ENCODE data around the gene SLCO4A1. TPM values are rescaled to one million over a fixed set of nuclear protein-coding genes. Genes with fewer than 3 reads are reported as not detected.

The SLCO4A1 gene
- polyA plus RNA-seq, 1 donor (not counting 4 experiments of a cell fraction or from before 2014, with no cell fraction given): 1.8 TPM

- Histone ChIP-seq H3K9me1 (ENCODE audit: control insufficient read depth, extremely low read depth, insufficient read depth, low read length) (no peaks in the 10 kb centered on the region), H3K4me3 (ENCODE audit: control insufficient read depth in 2 of 3, extremely low read depth in 1 of 3, insufficient read depth in 2 of 3, low read depth in 1 of 3, low read length in 3 of 3) (peak overlapping the region in 2 of 3 experiments; percentile 13 to 29), H3K27ac (ENCODE audit: control insufficient read depth, insufficient read depth, low read length) (no peak overlapping the region), H3K79me2 (ENCODE audit: control insufficient read depth, insufficient read depth, low read length) (peaks cover 3% of the 10 kb centered on the region), H4K20me1 (ENCODE audit: control insufficient read depth, extremely low read depth, insufficient read depth, low read length) (no peaks in the 10 kb centered on the region), H3K27me3 (ENCODE audit: control insufficient read depth, extremely low read depth, insufficient read depth, low read length) (peaks cover 54% of the 10 kb centered on the region), H3K4me1 (ENCODE audit: control insufficient read depth, extremely low read depth, insufficient read depth, low read length) (peaks cover 23% of the 10 kb centered on the region), H3K9ac (ENCODE audit: control insufficient read depth, extremely low read depth, insufficient read depth, low read length) (no peak overlapping the region), H3K36me3 (ENCODE audit: control insufficient read depth in 2 of 2, extremely low read depth in 1 of 2, insufficient read depth in 2 of 2, low read length in 2 of 2) (no peaks in the 10 kb centered on the region), H3K4me2 (ENCODE audit: control insufficient read depth, extremely low read depth, insufficient read depth, low read depth, low read length) (peak overlapping the region; percentile 56), H2AFZ (ENCODE audit: control insufficient read depth, low read length) (no peak overlapping the region), H3K9me3 (ENCODE audit: control insufficient read depth, low read depth, low read length) (no peaks in the 10 kb centered on the region)
- dilution Hi-C loops (cut with MboI; ENCODE audit: extremely low pct_ligation_motif_present, low sequenced_read_pairs): no loop called here
- DNase-seq (ENCODE audit: low read depth, low spot score) (no peak), FAIRE-seq (peak; percentile 63)
- no peak for TF ChIP-seq CTCF (optimal IDR thresholded peaks at IDR 0.05 in 1 of 3, IDR thresholded peaks at IDR 0.05 in 1 of 3, conservative IDR thresholded peaks at IDR 0.05 in 1 of 3; ENCODE audit: extremely low read depth in 1 of 3, insufficient read depth in 2 of 3, low read length in 3 of 3)
- no peak for TF ChIP-seq EZH2 (IDR thresholded peaks at IDR 0.05; ENCODE audit: low read length)
Observed at GRCh38 chr20:62710886-62711702, 68.8 kb downstream of the SLCO4A1 start.

GRCh38 chr20:62711703-62712101 lies 69.4 kb downstream of the SLCO4A1 start:
- dilution Hi-C loops (cut with MboI; ENCODE audit: extremely low pct_ligation_motif_present, low sequenced_read_pairs): no loop called here
- Histone ChIP-seq H3K79me2 (ENCODE audit: control insufficient read depth, insufficient read depth, low read length) (peaks cover 3% of the 10 kb centered on the region), H3K9ac (ENCODE audit: control insufficient read depth, extremely low read depth, insufficient read depth, low read length) (no peak overlapping the region), H3K27me3 (ENCODE audit: control insufficient read depth, extremely low read depth, insufficient read depth, low read length) (peaks cover 54% of the 10 kb centered on the region), H2AFZ (ENCODE audit: control insufficient read depth, low read length) (no peak overlapping the region), H3K27ac (ENCODE audit: control insufficient read depth, insufficient read depth, low read length) (no peak overlapping the region), H3K9me3 (ENCODE audit: control insufficient read depth, low read depth, low read length) (no peaks in the 10 kb centered on the region), H3K4me3 (ENCODE audit: control insufficient read depth in 2 of 3, extremely low read depth in 1 of 3, insufficient read depth in 2 of 3, low read depth in 1 of 3, low read length in 3 of 3) (no peak overlapping the region), H3K4me2 (ENCODE audit: control insufficient read depth, extremely low read depth, insufficient read depth, low read depth, low read length) (no peak overlapping the region), H4K20me1 (ENCODE audit: control insufficient read depth, extremely low read depth, insufficient read depth, low read length) (no peaks in the 10 kb centered on the region), H3K9me1 (ENCODE audit: control insufficient read depth, extremely low read depth, insufficient read depth, low read length) (no peaks in the 10 kb centered on the region), H3K36me3 (ENCODE audit: control insufficient read depth in 2 of 2, extremely low read depth in 1 of 2, insufficient read depth in 2 of 2, low read length in 2 of 2) (no peaks in the 10 kb centered on the region), H3K4me1 (ENCODE audit: control insufficient read depth, extremely low read depth, insufficient read depth, low read length) (peaks cover 20% of the 10 kb centered on the region)
- FAIRE-seq: no peak
- no peak for TF ChIP-seq EZH2 (IDR thresholded peaks at IDR 0.05; ENCODE audit: low read length)
- TF ChIP-seq CTCF (optimal IDR thresholded peaks at IDR 0.05 in 1 of 3, IDR thresholded peaks at IDR 0.05 in 1 of 3, conservative IDR thresholded peaks at IDR 0.05 in 1 of 3; ENCODE audit: extremely low read depth in 1 of 3, insufficient read depth in 2 of 3, low read length in 3 of 3): no peak
- no peak for DNase-seq (ENCODE audit: low read depth, low spot score)
